MM.1S (cell line): ENCODE results near the gene AXL.

Source experiments
- DNase-seq: peaks from one replicate; pipeline ENCODE4 v3.0.0-alpha.2; 2015
- H2AFZ ChIP-seq: fragments of 300-600 bp; sonication (generic); 2 replicates; pipeline ENCODE4 v1.6.0; 2016; ENCODE audit warnings: antibody characterized with exemption, low read length
- H3F3A ChIP-seq: fragments of 300-600 bp; sonication (generic); 2 replicates; pipeline ENCODE4 v1.6.1; 2016; ENCODE audit warnings: mild to moderate bottlenecking, antibody characterized with exemption, low read length, moderate library complexity, mixed read lengths; ENCODE audit not compliant: insufficient read depth
- H3K27ac ChIP-seq: fragments of 300-600 bp; sonication (generic); 2 replicates; pipeline ENCODE4 v1.5.1; 2016; ENCODE audit warnings: mild to moderate bottlenecking, low read length
- H3K27me3 ChIP-seq: fragments of 300-600 bp; sonication (generic); replicated peaks from 2 replicates; pipeline ENCODE4 v1.6.0; 2016; ENCODE audit warnings: low read length; ENCODE audit not compliant: insufficient read depth
- H3K36me3 ChIP-seq: fragments of 300-600 bp; sonication (generic); replicated peaks from 2 replicates; pipeline ENCODE4 v1.6.1; 2016; ENCODE audit warnings: mild to moderate bottlenecking, low read length, mixed read lengths; ENCODE audit not compliant: insufficient read depth
- H3K4me1 ChIP-seq: fragments of 300-600 bp; sonication (generic); 2 replicates; pipeline ENCODE4 v1.6.1; 2016; ENCODE audit warnings: low read length, mixed read lengths
- H3K4me2 ChIP-seq: fragments of 300-600 bp; sonication (generic); 2 replicates; pipeline ENCODE4 v1.6.0; 2016; ENCODE audit warnings: low read depth, low read length
- H3K4me3 ChIP-seq: fragments of 300-600 bp; sonication (generic); 2 replicates; pipeline ENCODE4 v1.5.1; 2016; ENCODE audit warnings: low read length, mixed read lengths
- H3K79me2 ChIP-seq: fragments of 300-600 bp; sonication (generic); 2 replicates; pipeline ENCODE4 v1.6.1; 2016; ENCODE audit warnings: mixed run types, low read length, mixed read lengths
- H3K9ac ChIP-seq: fragments of 300-600 bp; sonication (generic); 2 replicates; pipeline ENCODE4 v1.6.1; 2016; ENCODE audit warnings: low read length, mixed read lengths
- H3K9me2 ChIP-seq: fragments of 300-600 bp; sonication (generic); replicated peaks from 2 replicates; pipeline ENCODE4 v1.6.1; 2016; ENCODE audit warnings: mild to moderate bottlenecking, low read length, mixed read lengths; ENCODE audit not compliant: insufficient read depth
- H3K9me3 ChIP-seq: fragments of 300-600 bp; sonication (generic); replicated peaks from 2 replicates; pipeline ENCODE4 v1.6.1; 2016; ENCODE audit warnings: mild to moderate bottlenecking, low read length, mixed read lengths; ENCODE audit not compliant: insufficient read depth
- H4K20me1 ChIP-seq: fragments of 300-600 bp; sonication (generic); 2 replicates; pipeline ENCODE4 v1.6.1; 2016; ENCODE audit warnings: mild to moderate bottlenecking, low read length, moderate library complexity, mixed read lengths; ENCODE audit not compliant: insufficient read depth
- CTCF ChIP-seq: fragments of 300-600 bp; sonication (generic); IDR thresholded peaks from 2 replicates; pipeline ENCODE4 v1.5.1; 2016; ENCODE audit warnings: antibody characterized with exemption, low read length, mixed read lengths
- EZH2 ChIP-seq: fragments of 300-600 bp; sonication (generic); optimal IDR thresholded peaks from 2 replicates; pipeline ENCODE3; 2017; ENCODE audit warnings: low read depth, mild to moderate bottlenecking, antibody characterized with exemption, low read length, mixed read lengths
- EZH2phosphoT487 ChIP-seq: fragments of 300-600 bp; sonication (generic); IDR thresholded peaks from 2 replicates; pipeline ENCODE4 v1.6.1; 2018; ENCODE audit warnings: antibody characterized with exemption, low read length

The AXL gene

GRCh38 chr19:41294393-41294792, 75.4 kb downstream of the AXL start:
- Histone ChIP-seq H3K9me2 (no peaks in the 10 kb centered on the region), H4K20me1 (no peaks in the 10 kb centered on the region), H3K4me3 (no peak overlapping the region), H3K4me1 (peaks cover 57% of the 10 kb centered on the region), H3K9me3 (no peaks in the 10 kb centered on the region), H3K4me2 (no peak overlapping the region), H3K27ac (no peak overlapping the region; the same call in 1 of the 2 replicates), H3F3A (peaks cover 47% of the 10 kb centered on the region), H2AFZ (no peak overlapping the region), H3K9ac (no peak overlapping the region), H3K36me3 (peaks cover 30% of the 10 kb centered on the region), H3K79me2 (peaks cover 51% of the 10 kb centered on the region), H3K27me3 (no peaks in the 10 kb centered on the region)
- TF ChIP-seq EZH2phosphoT487 = no peak
- DNase-seq = no peak

GRCh38 chr19:41295499-41295898, 76.5 kb downstream of the AXL start:
- H3F3A ChIP-seq = peaks cover 47% of the 10 kb centered on the region
- peaks cover 30% of the 10 kb centered on the region for H3K36me3 ChIP-seq
- H3K79me2 ChIP-seq = peaks cover 55% of the 10 kb centered on the region
- no peaks in the 10 kb centered on the region for H3K9me3 ChIP-seq
- no peaks in the 10 kb centered on the region for H4K20me1 ChIP-seq
- H3K27me3 ChIP-seq = no peaks in the 10 kb centered on the region
- H2AFZ ChIP-seq = no peak overlapping the region
- peak overlapping the region; percentile 94; the same call in 1 of the 2 replicates for H3K9ac ChIP-seq
- H3K4me3 ChIP-seq = no peak overlapping the region
- DNase-seq = no peak
- H3K27ac ChIP-seq = peak overlapping the region; percentile 97
- H3K9me2 ChIP-seq = no peaks in the 10 kb centered on the region
- peaks cover 59% of the 10 kb centered on the region for H3K4me1 ChIP-seq
- H3K4me2 ChIP-seq = peak overlapping the region; percentile 12
- TF ChIP-seq EZH2phosphoT487 (no peak), CTCF (no peak)

- no peaks in the 10 kb centered on the region for H3K9me2 ChIP-seq
- peaks cover 47% of the 10 kb centered on the region for H3F3A ChIP-seq
- no peaks in the 10 kb centered on the region for H3K9me3 ChIP-seq
- H3K79me2 ChIP-seq = peaks cover 57% of the 10 kb centered on the region
- H3K4me2 ChIP-seq = peak overlapping the region; percentile 82
- H3K4me1 ChIP-seq = peaks cover 59% of the 10 kb centered on the region
- peak overlapping the region; percentile 94 for H3K9ac ChIP-seq
- TF ChIP-seq CTCF (no peak), EZH2phosphoT487 (no peak), EZH2 (no peak)
- H3K27ac ChIP-seq = peak overlapping the region; percentile 97
- peaks cover 29% of the 10 kb centered on the region for H3K36me3 ChIP-seq
- H3K4me3 ChIP-seq = no peak overlapping the region
- H4K20me1 ChIP-seq = no peaks in the 10 kb centered on the region
- H3K27me3 ChIP-seq = no peaks in the 10 kb centered on the region
- peak; percentile 64 for DNase-seq
- no peak overlapping the region for H2AFZ ChIP-seq
Observed at GRCh38 chr19:41296433-41296871, 77.4 kb downstream of the AXL start.

- Histone ChIP-seq H3K4me1 (peaks cover 59% of the 10 kb centered on the region), H4K20me1 (no peaks in the 10 kb centered on the region), H3K27me3 (no peaks in the 10 kb centered on the region), H3K79me2 (peaks cover 53% of the 10 kb centered on the region), H3K36me3 (peaks cover 29% of the 10 kb centered on the region), H2AFZ (no peak overlapping the region), H3F3A (peaks cover 45% of the 10 kb centered on the region), H3K4me3 (peak overlapping the region; percentile 27), H3K9ac (peak overlapping the region; percentile 94), H3K9me2 (no peaks in the 10 kb centered on the region), H3K27ac (peak overlapping the region; percentile 97), H3K4me2 (peak overlapping the region; percentile 82), H3K9me3 (no peaks in the 10 kb centered on the region)
- TF ChIP-seq EZH2phosphoT487 (no peak), EZH2 (no peak), CTCF (peak; percentile 42)
- peak; percentile 90 for DNase-seq
Observed at GRCh38 chr19:41297628-41298347, 78.8 kb downstream of the AXL start.
